Stimulated activated CD4-positive, alpha-beta T cell treated with anti-CD3 and anti-CD28 coated beads, Interleukin-2, amount 100 ng/mL, for 4 hours (primary cell): ENCODE measurements around the gene PDE6A.

Experiments
- DNase-seq: peaks from one replicate; pipeline ENCODE4 v3.0.0-alpha.2; 2020; ENCODE audit warnings: low read depth

The PDE6A gene

GRCh38 chr5:149944666-149945065, at the start of gene PDE6A:
PDE6A (minus strand) TSS chr5:149944793; CDS start chr5:149944673, 120 bp downstream.
- no peak for DNase-seq

- no peak for DNase-seq
These were observed 48.9 kb upstream of the PDE6A start for GRCh38 chr5:149993471-149993870.

GRCh38 chr5:149990518-149991376, 46.2 kb upstream of the PDE6A start:
- DNase-seq = peak; percentile 64

- no peak for DNase-seq
These were observed 43.5 kb upstream of the PDE6A start for GRCh38 chr5:149988126-149988525.

GRCh38 chr5:149982505-149982904, 37.9 kb upstream of the PDE6A start:
- no peak for DNase-seq

- no peak for DNase-seq
These were observed 36.6 kb upstream of the PDE6A start for GRCh38 chr5:149981206-149981605.

GRCh38 chr5:149979896-149980295, 35.3 kb upstream of the PDE6A start:
- DNase-seq = no peak

- no peak for DNase-seq
These were observed 30.8 kb upstream of the PDE6A start for GRCh38 chr5:149975409-149975808.

GRCh38 chr5:149969181-149969930, 24.8 kb upstream of the PDE6A start:
- DNase-seq = no peak

- no peak for DNase-seq
These were observed 22.4 kb upstream of the PDE6A start for GRCh38 chr5:149966946-149967345.

GRCh38 chr5:149963729-149964128, 19.1 kb upstream of the PDE6A start:
- no peak for DNase-seq

- DNase-seq = no peak
These were observed 18.2 kb upstream of the PDE6A start for GRCh38 chr5:149962601-149963300.

GRCh38 chr5:149961957-149962409, 17.4 kb upstream of the PDE6A start:
- no peak for DNase-seq

GRCh38 chr5:149961186-149961685, 16.6 kb upstream of the PDE6A start:
- DNase-seq = no peak

- DNase-seq = peak; percentile 92
These were observed 15.9 kb upstream of the PDE6A start, which contains the start of gene SLC26A2 for GRCh38 chr5:149960272-149961185. SLC26A2 (plus strand) TSS chr5:149960758; CDS start chr5:149977653, 16,895 bp downstream.

- peak; percentile 57 for DNase-seq
These were observed 15.0 kb upstream of the PDE6A start for GRCh38 chr5:149959406-149960236.

- no peak for DNase-seq
These were observed 13.3 kb upstream of the PDE6A start for GRCh38 chr5:149957855-149958254.

- DNase-seq = no peak
These were observed 12.1 kb upstream of the PDE6A start for GRCh38 chr5:149956685-149957084.

- no peak for DNase-seq
These were observed 10.2 kb upstream of the PDE6A start for GRCh38 chr5:149954798-149955197.
